ENCODE data around the gene NUP50. TPM values are rescaled to one million over a fixed set of nuclear protein-coding genes. Genes with fewer than 3 reads are reported as not detected.

The NUP50 gene
- total RNA-seq, 1 experiment from 2014 or later = 49.8 TPM

GRCh38 chr22:45200860-45201511, 37.3 kb downstream of the NUP50 start:
- H3K27ac ChIP-seq (ENCODE audit: low read length) = no peak overlapping the region
- no peak overlapping the region for H3K4me3 ChIP-seq (ENCODE audit: low read length)
- H3K9me2 ChIP-seq (replicated peaks; ENCODE audit: insufficient read depth, low read length) = no peaks in the 10 kb centered on the region
- no peaks in the 10 kb centered on the region for H3K4me1 ChIP-seq (ENCODE audit: low read length)
- no peak overlapping the region for H2AFZ ChIP-seq (ENCODE audit: low read length)
- no peak overlapping the region for H3K9ac ChIP-seq (ENCODE audit: low read length)
- no peak for DNase-seq
- H4K20me1 ChIP-seq (ENCODE audit: insufficient read depth, low read depth, low read length) = no peaks in the 10 kb centered on the region
- H3K4me2 ChIP-seq (ENCODE audit: low read depth, low read length, poor library complexity, severe bottlenecking) = no peak overlapping the region
- no peaks in the 10 kb centered on the region for H3K79me2 ChIP-seq (ENCODE audit: low read length)
- no peaks in the 10 kb centered on the region for H3K9me3 ChIP-seq (ENCODE audit: low read length)
- no peaks in the 10 kb centered on the region for H3K27me3 ChIP-seq (ENCODE audit: low read length)
- no peaks in the 10 kb centered on the region for H3K36me3 ChIP-seq (ENCODE audit: insufficient read depth, low read length)

GRCh38 chr22:45201678-45202332, 38.1 kb downstream of the NUP50 start:
- Histone ChIP-seq H3K4me1 (ENCODE audit: low read length) (no peaks in the 10 kb centered on the region), H3K27ac (ENCODE audit: low read length) (no peak overlapping the region), H3K79me2 (ENCODE audit: low read length) (no peaks in the 10 kb centered on the region), H3K9ac (ENCODE audit: low read length) (no peak overlapping the region), H3K4me2 (ENCODE audit: low read depth, low read length, poor library complexity, severe bottlenecking) (no peak overlapping the region), H3K4me3 (ENCODE audit: low read length) (no peak overlapping the region), H3K27me3 (ENCODE audit: low read length) (no peaks in the 10 kb centered on the region), H2AFZ (ENCODE audit: low read length) (no peak overlapping the region), H4K20me1 (ENCODE audit: insufficient read depth, low read depth, low read length) (no peaks in the 10 kb centered on the region), H3K9me2 (replicated peaks; ENCODE audit: insufficient read depth, low read length) (no peaks in the 10 kb centered on the region), H3K36me3 (ENCODE audit: insufficient read depth, low read length) (no peaks in the 10 kb centered on the region), H3K9me3 (ENCODE audit: low read length) (no peaks in the 10 kb centered on the region)
- DNase-seq = no peak

GRCh38 chr22:45202333-45203149, 38.8 kb downstream of the NUP50 start:
- H3K36me3 ChIP-seq (ENCODE audit: insufficient read depth, low read length) = no peaks in the 10 kb centered on the region
- no peaks in the 10 kb centered on the region for H3K9me2 ChIP-seq (replicated peaks; ENCODE audit: insufficient read depth, low read length)
- no peak for DNase-seq
- H3K27ac ChIP-seq (ENCODE audit: low read length) = no peak overlapping the region
- H3K9ac ChIP-seq (ENCODE audit: low read length) = no peak overlapping the region
- H3K4me2 ChIP-seq (ENCODE audit: low read depth, low read length, poor library complexity, severe bottlenecking) = no peak overlapping the region
- no peaks in the 10 kb centered on the region for H4K20me1 ChIP-seq (ENCODE audit: insufficient read depth, low read depth, low read length)
- H3K4me1 ChIP-seq (ENCODE audit: low read length) = no peaks in the 10 kb centered on the region
- H3K9me3 ChIP-seq (ENCODE audit: low read length) = no peaks in the 10 kb centered on the region
- H3K27me3 ChIP-seq (ENCODE audit: low read length) = no peaks in the 10 kb centered on the region
- no peak overlapping the region for H3K4me3 ChIP-seq (ENCODE audit: low read length)
- no peak overlapping the region for H2AFZ ChIP-seq (ENCODE audit: low read length)
- no peaks in the 10 kb centered on the region for H3K79me2 ChIP-seq (ENCODE audit: low read length)

- no peak overlapping the region for H3K4me3 ChIP-seq (ENCODE audit: low read length)
- H3K79me2 ChIP-seq (ENCODE audit: low read length) = no peaks in the 10 kb centered on the region
- H2AFZ ChIP-seq (ENCODE audit: low read length) = no peak overlapping the region
- H3K4me2 ChIP-seq (ENCODE audit: low read depth, low read length, poor library complexity, severe bottlenecking) = no peak overlapping the region
- no peaks in the 10 kb centered on the region for H3K9me3 ChIP-seq (ENCODE audit: low read length)
- H3K36me3 ChIP-seq (ENCODE audit: insufficient read depth, low read length) = no peaks in the 10 kb centered on the region
- H3K9ac ChIP-seq (ENCODE audit: low read length) = no peak overlapping the region
- DNase-seq = no peak
- H3K27ac ChIP-seq (ENCODE audit: low read length) = no peak overlapping the region
- H4K20me1 ChIP-seq (ENCODE audit: insufficient read depth, low read depth, low read length) = no peaks in the 10 kb centered on the region
- no peaks in the 10 kb centered on the region for H3K27me3 ChIP-seq (ENCODE audit: low read length)
- no peaks in the 10 kb centered on the region for H3K9me2 ChIP-seq (replicated peaks; ENCODE audit: insufficient read depth, low read length)
- no peaks in the 10 kb centered on the region for H3K4me1 ChIP-seq (ENCODE audit: low read length)
These were observed 39.6 kb downstream of the NUP50 start for GRCh38 chr22:45203150-45203951.

- no peak for DNase-seq
- Histone ChIP-seq H3K79me2 (ENCODE audit: low read length) (no peaks in the 10 kb centered on the region), H3K27ac (ENCODE audit: low read length) (no peak overlapping the region), H4K20me1 (ENCODE audit: insufficient read depth, low read depth, low read length) (no peaks in the 10 kb centered on the region; the same call in 1 of the 2 replicates), H3K4me2 (ENCODE audit: low read depth, low read length, poor library complexity, severe bottlenecking) (no peak overlapping the region), H3K9me2 (replicated peaks; ENCODE audit: insufficient read depth, low read length) (no peaks in the 10 kb centered on the region), H3K27me3 (ENCODE audit: low read length) (no peaks in the 10 kb centered on the region), H2AFZ (ENCODE audit: low read length) (no peak overlapping the region), H3K4me3 (ENCODE audit: low read length) (no peak overlapping the region), H3K36me3 (ENCODE audit: insufficient read depth, low read length) (no peaks in the 10 kb centered on the region), H3K9me3 (ENCODE audit: low read length) (no peaks in the 10 kb centered on the region), H3K9ac (ENCODE audit: low read length) (no peak overlapping the region), H3K4me1 (ENCODE audit: low read length) (no peaks in the 10 kb centered on the region)
These were observed 40.5 kb downstream of the NUP50 start for GRCh38 chr22:45204241-45204640.

GRCh38 chr22:45204819-45205218, 41.1 kb downstream of the NUP50 start:
- H3K79me2 ChIP-seq (ENCODE audit: low read length) = no peaks in the 10 kb centered on the region
- H3K9me3 ChIP-seq (ENCODE audit: low read length) = no peaks in the 10 kb centered on the region
- DNase-seq = no peak
- H4K20me1 ChIP-seq (ENCODE audit: insufficient read depth, low read depth, low read length) = no peaks in the 10 kb centered on the region; the same call in 1 of the 2 replicates
- H3K4me2 ChIP-seq (ENCODE audit: low read depth, low read length, poor library complexity, severe bottlenecking) = no peak overlapping the region
- H2AFZ ChIP-seq (ENCODE audit: low read length) = no peak overlapping the region
- H3K36me3 ChIP-seq (ENCODE audit: insufficient read depth, low read length) = no peaks in the 10 kb centered on the region
- no peaks in the 10 kb centered on the region for H3K9me2 ChIP-seq (replicated peaks; ENCODE audit: insufficient read depth, low read length)
- no peak overlapping the region for H3K27ac ChIP-seq (ENCODE audit: low read length)
- no peak overlapping the region for H3K4me3 ChIP-seq (ENCODE audit: low read length)
- H3K27me3 ChIP-seq (ENCODE audit: low read length) = no peaks in the 10 kb centered on the region
- no peak overlapping the region for H3K9ac ChIP-seq (ENCODE audit: low read length)
- no peaks in the 10 kb centered on the region for H3K4me1 ChIP-seq (ENCODE audit: low read length)

- no peak overlapping the region for H3K4me2 ChIP-seq (ENCODE audit: low read depth, low read length, poor library complexity, severe bottlenecking)
- no peak overlapping the region for H3K4me3 ChIP-seq (ENCODE audit: low read length)
- H3K9ac ChIP-seq (ENCODE audit: low read length) = no peak overlapping the region
- no peaks in the 10 kb centered on the region for H3K4me1 ChIP-seq (ENCODE audit: low read length)
- no peaks in the 10 kb centered on the region for H3K27me3 ChIP-seq (ENCODE audit: low read length)
- no peaks in the 10 kb centered on the region for H3K9me3 ChIP-seq (ENCODE audit: low read length)
- H3K9me2 ChIP-seq (replicated peaks; ENCODE audit: insufficient read depth, low read length) = no peaks in the 10 kb centered on the region
- DNase-seq = no peak
- H3K36me3 ChIP-seq (ENCODE audit: insufficient read depth, low read length) = no peaks in the 10 kb centered on the region
- H2AFZ ChIP-seq (ENCODE audit: low read length) = no peak overlapping the region
- H3K79me2 ChIP-seq (ENCODE audit: low read length) = no peaks in the 10 kb centered on the region
- no peaks in the 10 kb centered on the region; the same call in 1 of the 2 replicates for H4K20me1 ChIP-seq (ENCODE audit: insufficient read depth, low read depth, low read length)
- H3K27ac ChIP-seq (ENCODE audit: low read length) = no peak overlapping the region
These were observed 41.7 kb downstream of the NUP50 start for GRCh38 chr22:45205276-45205925.
